OCI-LY7 (cell line): ENCODE data around the gene TMPRSS11E. TPM values are rescaled to one million over a fixed set of nuclear protein-coding genes. Genes with fewer than 3 reads are reported as not detected.

Experiments used
- BruUV-seq: library from RNA; stranded (reverse); fragments of 400-500 nt; replicated peaks from 2 replicates; lab custom pipeline; 2021; lab: Mats Ljungman, UMichigan
- CTCF ChIA-PET: fragments of 300-600 bp; sonication (Branson Sonifier 250); formaldehyde crosslinking; loops from one replicate; lab custom pipeline; 2022; ENCODE audit warnings: antibody characterized with exemption; ENCODE audit not compliant: unreplicated experiment; lab: Charles Lee
- POLR2A ChIA-PET: fragments of 300-600 bp; sonication (Branson Sonifier 250); formaldehyde crosslinking; loops from one replicate; lab custom pipeline; 2022; ENCODE audit warnings: antibody characterized with exemption; lab: Charles Lee
- DNase-seq: peaks from one replicate; pipeline ENCODE4 v3.0.0-alpha.2; 2015; ENCODE audit warnings: low spot score
- H2AFZ ChIP-seq: fragments of 200-600 bp; sonication (generic), shearing (Covaris generic); 2 replicates; pipeline ENCODE4 v1.6.1; 2014; ENCODE audit warnings: mild to moderate bottlenecking, antibody characterized with exemption, low read length, moderate library complexity
- H3K27ac ChIP-seq: fragments of 200-600 bp; sonication (generic); 2 replicates; pipeline ENCODE4 v1.5.1; 2014; ENCODE audit warnings: mixed run types, low read depth, mild to moderate bottlenecking, moderate library complexity, low read length, inconsistent platforms; ENCODE audit not compliant: poor library complexity, severe bottlenecking
- H3K36me3 ChIP-seq: fragments of 200-600 bp; sonication (generic); 2 replicates; pipeline ENCODE4 v1.6.1; 2014; ENCODE audit warnings: mild to moderate bottlenecking, antibody characterized with exemption, low read length, moderate library complexity, mixed read lengths; ENCODE audit not compliant: insufficient read depth
- H3K4me1 ChIP-seq: fragments of 200-600 bp; sonication (generic); 2 replicates; pipeline ENCODE4 v1.5.1; 2014; ENCODE audit warnings: mild to moderate bottlenecking, low read length; ENCODE audit not compliant: insufficient read depth, poor library complexity, severe bottlenecking
- H3K4me2 ChIP-seq: fragments of 200-600 bp; sonication (generic); 2 replicates; pipeline ENCODE4 v1.6.1; 2014; ENCODE audit warnings: mild to moderate bottlenecking, low read length
- H3K4me3 ChIP-seq: fragments of 200-600 bp; sonication (generic); 2 replicates; pipeline ENCODE4 v1.5.1; 2014; ENCODE audit warnings: mild to moderate bottlenecking, low read depth, low read length; ENCODE audit not compliant: poor library complexity, severe bottlenecking
- H3K79me2 ChIP-seq: fragments of 200-600 bp; sonication (generic); 2 replicates; pipeline ENCODE4 v1.6.1; 2016; ENCODE audit warnings: low read depth, mild to moderate bottlenecking, low read length, moderate library complexity, mixed read lengths; ENCODE audit not compliant: insufficient read depth
- H3K9me2 ChIP-seq: fragments of 200-600 bp; sonication (generic); 2 replicates; pipeline ENCODE4 v1.6.1; 2016; ENCODE audit warnings: mild to moderate bottlenecking, low read length, mixed read lengths; ENCODE audit not compliant: insufficient read depth
- H3K9me3 ChIP-seq: fragments of 200-600 bp; sonication (generic); 2 replicates; pipeline ENCODE4 v1.6.1; 2014; ENCODE audit warnings: mild to moderate bottlenecking, mixed run types, low read length, mixed read lengths
- H4K20me1 ChIP-seq: fragments of 200-600 bp; sonication (generic); 2 replicates; pipeline ENCODE4 v1.6.1; 2014; ENCODE audit warnings: mild to moderate bottlenecking, antibody characterized with exemption, low read length, moderate library complexity, mixed read lengths; ENCODE audit not compliant: insufficient read depth
- CTCF ChIP-seq: fragments of 200-600 bp; sonication (generic); conservative IDR thresholded peaks from 2 replicates; pipeline ENCODE4 v1.5.1; 2014; ENCODE audit warnings: mild to moderate bottlenecking, antibody characterized with exemption, low read length, moderate library complexity, mixed read lengths
- EZH2phosphoT487 ChIP-seq: fragments of 200-600 bp; sonication (generic); IDR thresholded peaks from 2 replicates; pipeline ENCODE4 v1.6.1; 2018; ENCODE audit warnings: low read depth, borderline replicate concordance, mild to moderate bottlenecking, mixed run types, antibody characterized with exemption, low read length, moderate library complexity, mixed read lengths
- intact Hi-C: fragments of 100-400 bp; cut with micrococcal nuclease; formaldehyde crosslinking; loops from one replicate; pipeline ENCODE4 v1.10.0; 2022; ENCODE audit not compliant: unreplicated experiment
- total RNA-seq, 2 experiments: library from RNA; depleted of rRNA in 1 of 2; stranded (reverse); fragments of >200 nt in 1 of 2; shearing (Covaris generic) in 1 of 2; gene quantifications; 2 replicates each; pipeline ENCODE4 v1.2.3, GENCODE V29; 2014 to 2022

TMPRSS11E gene
- total RNA-seq, 2 experiments from 2014 or later = not detected

GRCh38 chr4:68465058-68465457, 17.8 kb downstream of the TMPRSS11E start:
- intact Hi-C loops = no loop called here
- Histone ChIP-seq H3K9me3 (no peaks in the 10 kb centered on the region), H3K9me2 (no peaks in the 10 kb centered on the region), H3K79me2 (no peaks in the 10 kb centered on the region), H3K27ac (no peak overlapping the region), H3K4me2 (no peak overlapping the region), H3K36me3 (no peaks in the 10 kb centered on the region), H3K4me3 (no peak overlapping the region), H2AFZ (no peak overlapping the region), H3K4me1 (no peaks in the 10 kb centered on the region), H4K20me1 (no peaks in the 10 kb centered on the region)
- ChIA-PET POLR2A (no interaction called here), CTCF (no interaction called here)
- BruUV-seq = no TSS peak
- TF ChIP-seq CTCF = no peak
- TF ChIP-seq EZH2phosphoT487 = no peak
- DNase-seq = no peak

GRCh38 chr4:68466185-68466584, 18.9 kb downstream of the TMPRSS11E start:
- Histone ChIP-seq H3K9me3 (no peaks in the 10 kb centered on the region), H3K79me2 (no peaks in the 10 kb centered on the region), H3K4me1 (no peaks in the 10 kb centered on the region), H3K36me3 (no peaks in the 10 kb centered on the region), H3K27ac (no peak overlapping the region), H2AFZ (no peak overlapping the region), H3K9me2 (no peaks in the 10 kb centered on the region), H3K4me3 (no peak overlapping the region), H4K20me1 (no peaks in the 10 kb centered on the region), H3K4me2 (no peak overlapping the region)
- intact Hi-C loops = no loop called here
- POLR2A ChIA-PET = interaction anchor here (0.6 to 1.4 kb wide), 2 partner anchors 13 to 364 kb away, joined by 3 to 4 read pairs; no protein-coding TSS in a partner anchor
- no peak for DNase-seq
- CTCF ChIA-PET = no interaction called here
- TF ChIP-seq EZH2phosphoT487 (no peak), CTCF (no peak)
- BruUV-seq = no TSS peak

GRCh38 chr4:68466751-68467150, 19.5 kb downstream of the TMPRSS11E start:
- H3K9me2 ChIP-seq = no peaks in the 10 kb centered on the region
- ChIA-PET POLR2A (interaction anchor here (1.4 kb wide), 1 partner anchor 14 kb away, joined by 4 read pairs; no protein-coding TSS in a partner anchor), CTCF (no interaction called here)
- H4K20me1 ChIP-seq = no peaks in the 10 kb centered on the region
- H3K4me3 ChIP-seq = no peak overlapping the region
- no TSS peak for BruUV-seq
- H3K4me1 ChIP-seq = no peaks in the 10 kb centered on the region
- DNase-seq = no peak
- TF ChIP-seq CTCF (no peak), EZH2phosphoT487 (no peak)
- intact Hi-C loops = no loop called here
- no peak overlapping the region for H3K4me2 ChIP-seq
- H3K9me3 ChIP-seq = no peaks in the 10 kb centered on the region
- no peak overlapping the region for H3K27ac ChIP-seq
- H3K79me2 ChIP-seq = no peaks in the 10 kb centered on the region
- no peaks in the 10 kb centered on the region for H3K36me3 ChIP-seq
- no peak overlapping the region for H2AFZ ChIP-seq
